Measurements from ENCODE around the gene TCF7L1. TPM values are rescaled to one million over a fixed set of nuclear protein-coding genes. Genes with fewer than 3 reads are reported as not detected.

Gene TCF7L1
- total RNA-seq, 1 experiment from 2014 or later, result 30.4 TPM

- no peaks in the 10 kb centered on the region for H3K36me3 ChIP-seq (ENCODE audit: control insufficient read depth, insufficient read depth, low read length)
- peak; percentile 41 for DNase-seq (ENCODE audit: low read depth, low spot score)
- no peaks in the 10 kb centered on the region for H3K27me3 ChIP-seq (ENCODE audit: control insufficient read depth, insufficient read depth, low read length)
- intact Hi-C loops (cut with micrococcal nuclease; ENCODE audit: unreplicated experiment), result no loop called here
- POLR2A ChIA-PET, result interaction anchor here (0.6 to 0.7 kb wide), 2 partner anchors 61 to 126 kb away, joined by 4 read pairs; no protein-coding TSS in a partner anchor
- TF ChIP-seq CTCF (IDR thresholded peaks at IDR 0.05) (peak; percentile 94), REST (IDR thresholded peaks at IDR 0.05; ENCODE audit: insufficient read depth in 1 of 2, low read depth in 2 of 2, low read length in 1 of 2) (no peak)
- BruUV-seq (replicated peaks), result no TSS peak
- ATAC-seq, result peak; percentile 84; the same call in 1 of the 2 replicates
- in situ Hi-C loops (cut with HindIII; ENCODE audit: low pct_unique_long_range_greater_than_20kb, low sequenced_read_pairs), result no loop called here
- CTCF ChIA-PET, result interaction anchor here (0.6 to 1.6 kb wide), 5 partner anchors 10 to 175 kb away, joined by 3 to 6 read pairs (median 3); no protein-coding TSS in a partner anchor
- no peak overlapping the region for H3K4me3 ChIP-seq (ENCODE audit: low read depth in 2 of 2, low read length in 2 of 2)
- H3K4me1 ChIP-seq (ENCODE audit: control insufficient read depth, insufficient read depth, low read length), result peaks cover 23% of the 10 kb centered on the region
- H3K27ac ChIP-seq (ENCODE audit: low read length), result peak overlapping the region; percentile 37; the same call in 1 of the 2 replicates
- no peaks in the 10 kb centered on the region for H3K9me3 ChIP-seq (ENCODE audit: control insufficient read depth, insufficient read depth, low read depth, low read length)
Measured at GRCh38 chr2:85266146-85267041, 133.2 kb downstream of the TCF7L1 start.

- CTCF ChIA-PET, result interaction anchor here (0.6 kb wide), 1 partner anchor 42 kb away, joined by 4 read pairs; no protein-coding TSS in a partner anchor
- POLR2A ChIA-PET, result no interaction called here
- H3K27ac ChIP-seq (ENCODE audit: low read length), result no peak overlapping the region; the same call in 1 of the 2 replicates
Measured at GRCh38 chr2:85269959-85270358, 136.8 kb downstream of the TCF7L1 start.

More at GRCh38 chr2:85269959-85270358, 136.8 kb downstream of the TCF7L1 start:
- no TSS peak for BruUV-seq (replicated peaks)
- Histone ChIP-seq H3K4me3 (ENCODE audit: low read depth in 2 of 2, low read length in 2 of 2) (no peak overlapping the region), H3K9me3 (ENCODE audit: control insufficient read depth, insufficient read depth, low read depth, low read length) (no peaks in the 10 kb centered on the region), H3K36me3 (ENCODE audit: control insufficient read depth, insufficient read depth, low read length) (no peaks in the 10 kb centered on the region), H3K27me3 (ENCODE audit: control insufficient read depth, insufficient read depth, low read length) (no peaks in the 10 kb centered on the region), H3K4me1 (ENCODE audit: control insufficient read depth, insufficient read depth, low read length) (peaks cover 21% of the 10 kb centered on the region)
- ATAC-seq (no peak), DNase-seq (ENCODE audit: low read depth, low spot score) (no peak)
- no peak for TF ChIP-seq POLR2AphosphoS5 (IDR thresholded peaks at IDR 0.05; ENCODE audit: low read depth, low read length)
- TF ChIP-seq REST (IDR thresholded peaks at IDR 0.05; ENCODE audit: insufficient read depth in 1 of 2, low read depth in 2 of 2, low read length in 1 of 2), result no peak
- TF ChIP-seq TCF7L2 (IDR thresholded peaks at IDR 0.05; ENCODE audit: low read depth, low read length), result no peak
- no peak for TF ChIP-seq CTCF (IDR thresholded peaks at IDR 0.05)
- no peak for TF ChIP-seq SIN3A (IDR thresholded peaks at IDR 0.05; ENCODE audit: borderline replicate concordance, insufficient read depth, low read depth, low read length)
- in situ Hi-C loops (cut with HindIII; ENCODE audit: low pct_unique_long_range_greater_than_20kb, low sequenced_read_pairs), result no loop called here
- intact Hi-C loops (cut with micrococcal nuclease; ENCODE audit: unreplicated experiment), result no loop called here

Measured in Panc1 (cell line).